ENCODE measurements around the gene TM4SF5. TPM values are rescaled to one million over a fixed set of nuclear protein-coding genes. Genes with fewer than 3 reads are reported as not detected.
A peak's percentile ranks its signal among the peaks of the same experiment; 100 is the strongest.

The TM4SF5 gene
- total RNA-seq, 1 donor from 2014 or later = 56.9 TPM

DNA sequence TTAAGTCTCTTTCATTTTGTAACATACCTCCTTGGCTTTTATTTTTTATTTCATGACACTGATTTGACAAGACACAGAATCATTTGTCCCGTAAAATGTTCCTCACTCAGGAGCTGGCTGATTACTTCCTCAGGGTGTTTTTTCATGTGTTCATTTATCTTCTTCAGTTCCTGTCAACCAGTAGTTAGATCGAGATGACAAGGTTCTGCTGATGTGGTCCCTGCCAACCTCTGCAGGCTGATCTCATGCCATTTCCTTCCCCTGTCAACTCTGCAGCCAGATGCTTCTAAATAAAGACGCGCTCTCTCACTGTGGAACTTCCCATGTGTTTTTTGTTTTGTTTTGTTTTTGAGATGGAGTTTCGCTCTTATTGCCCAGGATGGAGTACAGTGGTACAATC, 23.8 kb upstream of the TM4SF5 start:
- DNase-seq (ENCODE audit: low spot score) = no peak

DNA sequence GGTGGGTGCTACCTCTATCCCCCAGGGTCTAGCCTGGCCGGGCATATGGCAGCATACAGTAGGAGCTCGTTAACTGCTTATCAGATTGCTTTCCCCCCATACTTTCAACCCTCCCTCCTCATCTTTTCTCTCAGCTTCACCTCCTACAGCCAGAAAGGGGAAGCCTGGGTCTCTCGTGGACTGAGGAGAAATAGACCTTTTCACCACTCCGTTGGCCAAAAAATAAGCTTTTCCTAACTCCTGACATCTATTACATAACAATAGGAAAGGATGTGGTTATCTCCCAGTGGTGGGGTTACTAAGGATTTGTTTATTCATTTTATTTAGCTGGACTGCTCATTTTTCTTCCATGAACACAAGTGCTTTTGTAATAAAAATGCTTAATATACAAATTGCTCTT, 23.0 kb upstream of the TM4SF5 start:
- no peak for DNase-seq (ENCODE audit: low spot score)

DNA sequence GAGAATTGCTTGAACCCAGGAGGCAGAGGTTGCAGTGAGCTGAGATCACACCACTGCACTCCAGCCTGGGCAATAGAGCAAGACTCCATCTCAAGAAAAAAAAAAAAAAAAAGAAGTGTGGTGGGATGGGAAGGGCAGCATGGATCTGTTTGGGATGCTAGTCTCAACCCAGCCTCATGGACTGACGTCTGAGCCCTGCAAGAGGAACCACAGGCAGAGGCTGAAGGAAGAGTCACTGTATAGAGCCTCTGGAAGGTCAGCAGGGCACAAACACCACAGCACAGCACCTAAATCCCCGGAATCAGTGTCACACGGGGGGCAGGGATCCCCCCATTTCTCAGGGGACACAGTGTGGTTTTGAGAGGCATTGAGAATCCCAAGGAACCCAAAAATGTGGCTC, 21.1 kb upstream of the TM4SF5 start:
- DNase-seq (ENCODE audit: low spot score) = no peak

DNA sequence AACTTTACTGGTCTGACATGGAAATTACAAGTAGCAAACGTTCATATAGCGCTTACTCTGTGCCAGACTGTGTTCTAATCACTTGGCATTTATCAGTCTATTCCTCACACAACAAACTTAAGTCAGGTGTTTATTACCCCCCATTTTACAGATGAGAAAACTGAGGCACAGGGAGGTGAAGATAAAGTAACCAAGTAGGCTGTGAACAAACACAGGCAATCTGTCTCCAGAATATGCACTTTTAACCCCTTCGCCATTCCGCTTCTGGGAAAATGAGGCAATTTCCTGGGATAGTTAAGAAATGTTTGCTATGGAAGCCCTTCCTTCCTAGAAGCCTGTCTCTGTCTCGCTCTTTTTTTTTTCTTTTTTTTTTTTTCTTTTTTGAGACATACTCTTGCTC, 19.8 kb upstream of the TM4SF5 start:
- no peak for DNase-seq (ENCODE audit: low spot score)

DNA sequence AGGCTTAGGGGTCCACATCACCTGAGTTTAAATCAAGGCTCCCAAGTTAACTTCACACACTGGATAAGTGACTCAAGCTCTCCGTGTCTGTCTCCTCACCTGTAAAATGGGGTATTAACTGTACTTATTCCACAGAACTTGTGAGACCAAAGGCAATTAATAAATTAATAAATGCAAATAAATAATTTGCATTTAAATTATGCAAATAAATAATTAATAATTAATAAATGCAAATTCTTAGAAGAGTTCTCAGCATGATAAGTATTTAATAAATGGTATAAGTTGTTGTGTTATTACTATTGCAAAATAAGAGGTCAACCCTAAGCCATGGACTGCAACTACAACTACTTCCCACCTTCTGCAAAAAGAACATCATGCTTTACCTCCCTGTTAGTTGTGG, 18.3 kb upstream of the TM4SF5 start:
- DNase-seq (ENCODE audit: low spot score) = no peak

DNA sequence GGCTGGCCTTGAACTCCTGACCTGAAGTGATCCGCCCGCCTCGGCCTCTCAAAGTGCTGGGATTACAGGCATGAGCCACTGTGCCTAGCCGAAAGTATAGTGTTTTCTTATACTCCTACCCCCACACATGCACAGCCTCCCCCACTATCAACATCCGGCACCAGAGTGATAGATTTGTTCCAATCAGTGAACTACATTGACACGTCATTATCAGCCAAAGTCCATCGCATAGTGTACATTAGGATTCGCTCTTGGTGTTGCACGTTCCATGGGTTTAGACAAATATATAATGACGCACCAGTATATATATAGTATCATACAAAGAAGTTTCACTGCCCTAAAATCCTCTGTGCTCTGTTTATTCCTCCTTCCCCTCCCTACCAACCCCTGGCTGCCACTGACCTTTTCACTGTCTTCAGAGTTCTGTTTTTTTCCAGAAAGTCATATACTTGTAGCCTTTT, 11.9 kb upstream of the TM4SF5 start:
- DNase-seq (ENCODE audit: low spot score) = peak; percentile 35

DNA sequence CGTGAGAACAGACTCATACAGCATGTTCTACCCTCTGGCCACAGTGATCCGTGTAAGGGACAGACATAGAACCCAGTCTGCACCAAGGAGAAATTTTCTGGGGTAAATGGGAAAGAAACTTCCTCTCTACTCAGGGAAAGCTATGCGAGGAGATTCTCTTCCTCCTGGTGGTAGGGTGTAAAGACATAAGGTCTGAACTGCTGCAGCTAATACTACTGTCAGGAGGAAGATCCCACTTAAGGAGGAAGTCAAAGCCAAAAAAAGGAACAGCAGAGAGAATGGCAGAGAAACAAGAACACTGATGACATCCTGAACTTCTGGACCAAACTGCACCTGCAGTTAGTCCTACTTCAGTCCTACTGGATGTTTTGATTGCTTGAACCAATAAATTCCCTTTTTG, 7.1 kb upstream of the TM4SF5 start:
- DNase-seq (ENCODE audit: low spot score) = no peak

DNA sequence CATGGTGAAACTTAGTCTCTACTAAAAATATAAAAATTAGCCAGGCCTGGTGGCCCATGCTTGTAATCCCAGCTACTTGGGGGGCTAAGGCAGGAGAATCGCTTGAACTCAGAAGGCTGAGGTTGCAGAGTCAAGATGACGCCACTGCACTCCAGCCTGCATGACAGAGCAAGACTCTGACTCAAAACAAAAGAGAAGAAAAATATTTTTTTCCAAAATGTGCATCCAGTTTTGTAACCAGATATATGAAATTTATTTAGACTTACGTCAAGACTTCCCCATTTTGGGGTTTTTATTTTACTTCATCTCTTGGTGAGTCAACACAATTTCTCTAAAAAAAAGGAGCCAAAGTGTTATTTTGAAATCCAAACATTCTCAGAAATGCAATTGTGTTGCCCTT, 5.5 kb upstream of the TM4SF5 start:
- DNase-seq (ENCODE audit: low spot score) = no peak

DNA sequence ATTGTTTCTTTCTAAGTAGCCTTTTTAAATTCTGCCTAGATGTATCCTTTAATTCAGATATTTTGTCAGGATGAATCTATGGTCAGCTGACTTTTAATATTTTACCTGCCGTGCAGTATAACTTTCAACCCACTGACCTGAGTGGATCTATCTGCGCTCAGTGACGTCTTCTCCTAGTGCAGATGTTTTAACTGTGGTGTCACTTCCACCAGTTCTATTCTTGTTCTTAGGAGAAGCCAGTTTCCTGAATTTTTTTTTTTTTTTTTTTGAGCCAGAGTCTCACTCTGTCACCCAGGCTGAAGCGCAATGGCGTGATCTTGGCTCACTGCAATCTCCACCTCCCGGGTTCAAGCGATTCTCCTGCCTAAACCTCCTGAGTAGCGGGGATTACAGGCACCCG, 5.0 kb upstream of the TM4SF5 start:
- no peak for DNase-seq (ENCODE audit: low spot score)

DNA sequence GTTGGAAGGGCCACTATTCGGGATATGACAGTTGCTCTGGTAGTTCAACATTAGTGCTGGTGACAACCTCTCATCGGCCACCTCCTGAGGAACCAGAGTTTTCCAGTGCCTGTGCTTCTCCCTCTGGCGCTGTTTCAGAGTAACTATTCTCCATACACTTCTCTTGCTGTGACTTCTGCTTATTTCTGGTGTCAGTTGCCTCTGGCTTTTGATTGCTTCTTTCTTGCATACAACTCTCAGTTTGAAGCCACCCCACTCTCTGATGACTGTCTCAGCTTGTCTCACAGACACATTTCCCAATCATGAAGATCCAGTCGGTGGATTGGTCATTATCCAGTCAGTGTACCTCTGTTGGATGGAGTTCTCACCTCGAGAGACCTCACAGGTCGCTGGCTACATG, 3.4 kb upstream of the TM4SF5 start:
- no peak for DNase-seq (ENCODE audit: low spot score)

DNA sequence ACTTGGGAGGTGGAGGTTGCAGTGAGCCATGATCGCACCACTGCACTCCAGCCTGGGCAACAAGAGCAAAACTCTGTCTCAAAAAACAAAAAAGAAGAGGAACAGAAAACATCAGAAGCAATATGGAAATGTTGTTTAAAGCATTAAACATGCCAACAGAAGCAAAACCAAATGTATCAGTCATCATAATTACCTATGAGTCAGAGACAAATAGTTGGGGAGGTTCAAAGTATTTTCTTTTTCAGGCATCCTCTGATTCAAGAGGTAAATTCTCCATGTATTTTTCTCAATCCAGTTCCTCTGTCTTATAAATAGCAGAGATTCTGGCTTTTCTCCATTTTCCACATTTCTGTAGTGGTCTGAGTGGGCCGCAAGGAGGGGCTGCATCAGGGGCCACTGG, 2.1 kb upstream of the TM4SF5 start:
- no peak for DNase-seq (ENCODE audit: low spot score)

DNA sequence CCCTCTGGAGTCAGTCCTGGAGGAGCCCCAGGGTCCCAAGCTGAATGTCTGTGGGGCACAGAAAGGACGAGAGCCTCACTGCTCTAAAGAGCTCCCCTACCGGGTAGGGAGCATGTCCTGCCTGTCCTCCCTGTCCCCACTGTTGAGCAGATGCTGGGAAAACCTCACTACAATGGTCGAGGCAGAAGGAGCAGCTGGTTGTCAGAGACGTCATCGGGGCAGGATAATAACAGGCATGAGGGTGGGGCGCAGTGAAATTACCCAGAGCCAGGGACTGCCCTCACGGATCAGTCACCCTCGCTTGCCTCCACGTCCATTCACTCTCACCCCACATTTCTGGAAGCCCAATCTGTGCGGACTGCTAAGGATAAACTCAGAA, 538 bp downstream of the TM4SF5 start:
- DNase-seq (ENCODE audit: low spot score) = no peak

DNA sequence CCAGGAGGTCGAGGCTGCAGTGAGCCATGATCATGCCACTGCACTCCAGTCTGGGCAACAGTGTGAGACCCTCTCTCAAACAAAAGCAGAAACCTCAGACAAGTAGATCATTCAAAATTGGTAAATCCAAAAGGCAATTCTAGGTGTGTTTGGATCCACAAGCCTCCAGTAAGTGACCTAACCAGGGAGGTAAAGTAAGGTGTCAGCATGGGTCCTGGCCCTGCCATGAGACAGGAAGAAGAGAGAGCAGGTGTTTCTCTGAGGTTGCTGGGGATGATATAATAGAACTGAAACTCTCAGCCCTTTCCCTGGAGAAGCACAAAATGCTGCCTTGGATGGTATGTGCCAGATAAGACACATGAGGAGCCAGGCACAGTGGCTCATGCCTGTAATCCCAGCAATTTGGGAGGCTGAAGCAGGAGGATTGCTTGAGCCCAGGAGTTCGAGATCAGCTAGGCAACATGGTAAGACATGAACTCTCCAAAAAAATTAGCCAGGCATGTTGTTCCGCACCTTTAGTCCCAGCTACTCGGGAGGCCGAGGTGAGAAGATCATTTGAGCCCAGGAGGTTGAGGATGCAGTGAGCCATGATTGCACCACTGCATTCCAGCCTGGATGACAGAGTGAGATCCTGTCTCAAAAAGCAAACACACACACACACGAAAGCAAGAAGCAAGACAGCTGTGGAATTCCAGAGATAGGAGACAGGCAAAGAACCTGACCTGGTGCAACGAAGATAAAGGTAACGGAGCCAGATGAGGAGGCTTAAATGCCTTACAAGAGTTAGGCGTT, 6.5 kb downstream of the TM4SF5 start:
- DNase-seq (ENCODE audit: low spot score) = no peak

DNA sequence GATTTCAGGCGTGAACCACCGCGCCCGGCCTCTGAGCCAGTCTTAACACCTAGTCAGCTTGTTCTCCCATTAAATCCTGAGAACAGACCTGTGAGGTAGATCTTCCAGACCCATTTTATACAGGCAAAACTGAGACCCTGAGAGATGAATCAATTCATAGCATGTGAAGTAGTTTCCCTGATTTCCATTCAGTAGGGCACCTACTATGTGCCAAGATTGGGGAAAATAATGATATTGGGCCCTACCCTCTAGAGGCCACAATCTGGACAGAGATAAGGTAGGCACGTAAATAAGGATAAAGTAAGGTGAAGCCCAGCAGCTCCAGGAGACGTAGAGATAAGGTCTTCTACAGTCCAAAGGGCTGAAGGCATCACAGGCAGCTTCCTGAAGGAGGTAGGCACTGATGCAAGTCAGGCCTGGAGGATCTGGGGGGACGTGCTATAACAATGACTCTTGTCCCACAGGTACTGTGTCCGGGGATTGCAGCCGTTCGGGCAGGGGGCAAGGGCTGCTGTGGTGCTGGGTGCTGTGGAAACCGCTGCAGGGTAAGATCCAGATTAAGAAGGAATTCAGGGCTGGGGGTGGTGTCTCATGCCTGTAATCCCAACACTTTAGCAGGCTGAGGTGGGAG, 8.8 kb downstream of the TM4SF5 start:
- no peak for DNase-seq (ENCODE audit: low spot score)

DNA sequence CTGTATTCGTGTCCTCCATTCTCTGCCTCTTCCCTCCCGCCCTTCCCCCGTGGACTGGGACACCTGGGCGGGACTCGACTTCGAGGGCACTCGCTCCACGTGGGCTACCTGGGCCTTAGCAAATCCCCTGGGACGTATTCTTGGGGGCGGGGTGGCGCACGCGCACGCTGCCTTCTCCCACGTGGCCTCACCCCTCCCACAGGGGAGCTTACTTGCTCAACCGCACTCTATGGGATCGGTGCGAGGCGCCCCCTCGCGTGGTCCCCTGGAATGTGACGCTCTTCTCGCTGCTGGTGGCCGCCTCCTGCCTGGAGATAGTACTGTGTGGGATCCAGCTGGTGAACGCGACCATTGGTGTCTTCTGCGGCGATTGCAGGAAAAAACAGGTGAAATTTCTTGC, 11.0 kb downstream of the TM4SF5 start:
- no peak for DNase-seq (ENCODE audit: low spot score)

DNA sequence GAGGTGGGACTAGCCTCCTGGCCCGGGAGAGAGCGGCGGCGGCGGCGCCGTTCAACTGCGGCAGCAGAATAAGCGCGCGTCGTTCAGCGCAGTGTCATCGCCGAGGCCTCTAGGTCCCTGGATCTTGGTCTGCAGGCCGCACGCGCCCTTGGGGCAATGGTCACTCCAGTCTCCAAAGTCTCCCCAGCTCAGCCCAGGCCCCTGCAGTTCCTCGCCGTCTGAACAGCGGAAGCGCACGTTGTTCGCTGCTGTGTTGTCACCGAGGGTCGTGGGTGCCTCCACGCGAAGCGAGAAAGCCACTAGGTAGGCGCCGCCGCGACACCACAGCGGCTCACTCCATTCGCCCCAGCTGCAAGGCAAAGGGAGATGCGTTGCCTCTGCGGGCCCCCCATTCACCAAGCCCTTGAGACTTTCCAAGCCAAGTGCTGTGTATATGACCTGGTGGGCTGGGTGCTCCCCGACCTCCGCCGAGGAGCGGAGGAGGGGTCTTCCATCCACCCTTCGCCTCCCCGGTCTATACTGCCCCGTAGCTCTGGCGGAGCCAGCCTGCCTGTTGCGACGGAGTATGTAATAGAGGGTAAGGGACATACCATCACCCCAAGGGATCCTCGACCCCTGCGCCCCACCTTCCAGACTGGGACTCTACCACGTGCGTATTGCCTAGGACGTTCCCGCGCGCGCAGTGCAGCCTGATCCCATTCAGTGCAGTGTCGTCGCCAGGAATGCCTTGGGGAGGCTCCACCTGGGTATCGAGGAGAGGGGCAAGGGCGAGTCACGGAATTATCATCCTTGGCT, 13.8 kb downstream of the TM4SF5 start:
- DNase-seq (ENCODE audit: low spot score) = no peak

DNA sequence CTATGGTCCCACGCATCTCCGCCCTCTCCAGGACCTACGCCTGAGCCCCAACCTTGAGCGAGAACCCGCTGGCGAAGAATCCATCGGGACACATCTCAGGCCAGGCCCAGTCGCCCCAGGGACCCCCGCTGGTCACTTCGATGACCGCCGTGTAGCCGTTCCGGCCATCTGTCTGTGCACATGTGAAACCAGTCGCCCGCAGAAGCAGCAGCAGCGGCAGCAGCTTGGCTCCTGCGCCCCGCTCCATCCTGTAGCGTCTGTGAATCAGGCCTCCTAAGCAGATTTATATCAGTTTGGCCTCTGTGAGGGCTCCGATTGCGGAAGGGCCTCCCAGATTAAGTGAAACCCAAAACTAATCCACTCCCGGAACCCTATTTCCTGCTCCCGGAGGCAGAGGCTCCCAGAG, 14.4 kb downstream of the TM4SF5 start, which contains the start of gene VMO1:
Gene VMO1 (minus strand): TSS at position 259 of the 406 bp plus-strand sequence. CDS start 12 bp downstream, at position 247.
- DNase-seq (ENCODE audit: low spot score) = no peak

DNA sequence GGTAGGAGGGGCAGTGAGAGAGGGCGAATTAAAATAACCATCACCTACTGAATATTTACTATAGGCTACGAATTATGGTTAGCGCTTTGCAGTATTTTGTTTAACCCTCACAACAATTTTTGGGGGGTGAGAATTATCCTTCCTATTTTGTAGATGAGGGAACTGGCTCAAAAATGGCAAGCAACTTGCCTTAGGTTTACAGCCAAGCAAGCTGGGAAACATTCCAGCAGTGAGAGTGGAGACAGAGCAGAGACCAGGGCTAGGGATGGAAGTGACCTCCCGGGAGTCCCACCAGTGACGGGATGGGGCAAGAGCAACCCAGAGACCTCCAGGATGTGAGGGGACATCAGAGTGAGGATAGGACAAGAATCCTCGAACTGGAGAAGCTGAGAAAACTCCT, 14.8 kb downstream of the TM4SF5 start:
- DNase-seq (ENCODE audit: low spot score) = no peak

DNA sequence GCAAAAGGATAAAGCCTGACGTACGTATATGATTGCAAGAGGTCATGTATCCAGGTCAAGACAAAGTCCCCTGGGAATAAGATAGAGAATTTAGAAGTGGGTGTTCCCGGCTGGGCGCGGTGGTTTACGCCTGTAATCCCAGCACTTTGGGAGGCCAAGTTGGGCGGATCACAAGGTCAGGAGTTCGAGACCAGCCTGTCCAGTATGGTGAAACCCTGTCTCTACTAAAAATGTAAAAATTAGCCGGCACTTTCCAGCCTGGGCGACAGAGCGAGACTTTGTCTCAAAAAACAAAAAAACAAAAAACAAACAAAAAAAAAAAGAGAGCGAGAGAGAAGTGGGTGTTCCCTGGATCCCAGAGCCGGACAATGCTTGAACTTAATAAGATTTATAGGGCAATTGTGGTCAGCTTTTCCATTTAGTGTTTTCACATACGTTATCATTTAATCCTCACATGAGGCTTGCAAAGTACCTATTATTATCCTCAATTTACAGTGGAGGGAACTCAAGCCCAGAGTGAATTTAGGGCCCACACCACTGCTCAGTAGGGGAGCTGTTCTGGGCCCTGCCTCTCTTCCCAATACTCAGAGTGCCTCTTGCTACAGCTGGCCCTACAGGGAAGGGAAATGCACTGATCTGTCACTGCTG, 16.6 kb downstream of the TM4SF5 start:
- no peak for DNase-seq (ENCODE audit: low spot score)

DNA sequence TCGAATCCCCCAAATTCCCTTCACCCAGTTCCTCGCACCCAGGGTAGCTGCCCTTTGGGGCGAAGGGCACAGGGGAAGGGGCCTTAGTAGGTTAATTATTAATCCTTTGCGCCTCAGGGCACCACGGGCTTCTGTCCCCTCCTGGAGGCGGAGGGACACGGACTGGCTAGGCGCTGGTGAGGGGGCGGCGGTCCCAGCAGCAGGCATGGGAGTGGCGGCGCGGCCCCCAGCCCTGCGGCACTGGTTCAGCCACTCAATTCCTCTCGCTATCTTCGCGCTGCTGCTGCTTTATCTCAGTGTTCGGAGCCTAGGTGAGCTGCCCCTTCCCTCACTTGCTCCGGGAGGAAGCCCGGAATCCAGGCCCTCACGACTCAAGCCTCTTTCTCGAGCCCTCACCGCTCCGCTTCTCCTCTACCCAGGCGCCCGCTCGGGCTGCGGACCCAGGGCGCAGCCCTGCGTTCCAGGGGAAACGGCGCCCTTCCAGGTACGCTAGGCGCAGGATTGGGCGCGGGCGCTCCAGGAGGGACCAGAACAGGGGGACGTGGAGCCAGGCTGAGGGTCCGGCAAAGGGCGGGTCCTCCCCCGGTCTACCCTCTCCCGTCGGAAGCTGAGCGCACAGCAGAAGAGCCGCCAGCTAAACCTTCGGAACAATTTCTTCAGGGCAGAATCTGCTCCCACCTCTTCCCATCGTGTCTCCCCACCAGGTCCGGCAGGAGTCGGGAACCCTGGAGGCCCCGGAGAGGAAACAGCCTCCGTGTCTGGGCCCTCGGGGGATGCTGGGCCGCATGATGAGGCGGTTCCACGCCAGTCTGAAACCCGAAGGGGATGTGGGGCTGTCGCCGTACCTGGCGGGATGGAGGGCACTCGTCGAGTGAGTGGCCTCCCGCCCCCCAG, 17.4 kb downstream of the TM4SF5 start, which contains the start of gene GLTPD2:
Gene GLTPD2 (plus strand): TSS at position 158 of the 894 bp plus-strand sequence. CDS start 48 bp downstream, at position 206.
- DNase-seq (ENCODE audit: low spot score) = no peak

DNA sequence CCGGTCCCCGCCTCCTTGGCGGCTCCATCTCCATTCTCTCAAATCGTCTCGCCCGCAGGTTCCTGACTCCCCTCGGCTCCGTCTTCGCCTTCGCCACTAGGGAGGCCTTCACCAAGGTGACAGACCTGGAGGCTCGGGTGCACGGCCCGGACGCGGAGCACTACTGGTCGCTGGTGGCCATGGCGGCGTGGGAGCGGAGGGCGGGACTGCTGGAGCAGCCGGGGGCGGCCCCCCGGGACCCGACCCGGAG, 17.9 kb downstream of the TM4SF5 start:
- no peak for DNase-seq (ENCODE audit: low spot score)

All from mucosa of gallbladder (tissue), 1 donor.